NCI-H69 (cell line): ENCODE data around the gene ARAP3.
"Not testable (repeated sequence)": the region's sequence is repeated elsewhere in the genome, so short reads cannot be mapped to it uniquely, and the experiment has no call there.

ENCODE experiments used
- DNase-seq: peaks from one replicate; lab custom pipeline; 2025; lab: John Stamatoyannopoulos, UW

The ARAP3 gene

GRCh38 chr5:141617682-141618029 lies 64.4 kb downstream of the ARAP3 start:
- peak; percentile 18 for DNase-seq

GRCh38 chr5:141617128-141617527 lies 64.9 kb downstream of the ARAP3 start:
- no peak for DNase-seq

GRCh38 chr5:141615991-141616720 lies 65.9 kb downstream of the ARAP3 start:
- no peak for DNase-seq

GRCh38 chr5:141613344-141613743 lies 68.7 kb downstream of the ARAP3 start:
- DNase-seq, result no peak

- no peak for DNase-seq
Measured at GRCh38 chr5:141611289-141611688, 70.7 kb downstream of the ARAP3 start.

- not testable (repeated sequence) for DNase-seq
Measured at GRCh38 chr5:141609921-141610320, 72.1 kb downstream of the ARAP3 start.

- no peak for DNase-seq
Measured at GRCh38 chr5:141609044-141609443, 73.0 kb downstream of the ARAP3 start.

DNA sequence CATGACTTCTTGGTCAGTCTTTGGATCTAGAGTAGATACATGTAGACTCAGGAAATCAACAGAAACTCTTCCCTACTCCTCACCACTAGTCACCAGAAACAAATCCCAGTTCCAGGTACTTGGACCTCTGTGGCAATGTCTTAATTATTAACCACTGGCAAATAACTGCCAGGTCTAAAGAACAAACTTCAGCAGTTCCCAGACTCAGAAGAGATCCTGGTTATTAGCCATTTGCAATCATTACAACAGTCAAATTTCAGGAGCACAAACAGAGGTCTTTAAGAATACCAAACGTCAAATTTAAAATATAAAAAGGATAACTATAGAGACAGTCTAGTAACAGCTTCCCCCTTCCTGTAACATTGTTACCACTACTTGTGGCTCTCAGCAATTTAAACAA lies 73.5 kb downstream of the ARAP3 start:
- no peak for DNase-seq

- no peak for DNase-seq
Measured at GRCh38 chr5:141608046-141608445, 74.0 kb downstream of the ARAP3 start.

DNA sequence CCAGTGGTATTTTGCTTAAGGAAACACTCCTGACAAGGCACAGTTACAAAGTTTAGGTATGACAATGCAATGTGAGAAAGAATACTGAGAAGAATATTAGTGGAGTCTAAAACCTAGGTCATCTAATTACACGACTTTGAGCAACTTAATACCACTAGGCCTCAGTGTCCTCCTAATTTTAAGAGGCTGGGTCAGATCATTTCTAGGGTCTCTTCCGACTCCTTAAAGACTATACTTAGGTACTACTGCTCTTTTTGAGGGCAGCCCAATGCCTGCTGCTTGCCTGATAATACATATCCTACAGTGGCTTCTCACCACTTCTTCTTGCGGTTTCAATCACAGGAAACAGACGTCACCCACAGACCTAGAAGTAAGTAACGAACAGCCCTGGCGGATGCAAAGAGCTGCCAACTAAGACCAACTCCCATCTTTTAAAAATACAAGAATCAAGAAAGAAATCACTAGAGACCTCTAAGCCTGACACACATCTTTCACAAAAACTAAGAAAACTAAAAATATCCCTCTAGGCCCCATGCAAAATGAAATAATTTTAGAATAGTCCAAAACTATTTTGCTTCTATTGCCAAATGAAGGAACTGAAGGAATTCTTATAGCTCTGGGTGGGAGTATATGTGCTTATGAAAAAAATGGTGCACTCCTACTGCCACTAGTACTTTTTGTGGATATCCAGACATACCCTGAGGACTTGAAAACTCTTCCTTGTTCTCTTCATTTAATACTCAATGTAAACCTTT lies 76.3 kb downstream of the ARAP3 start:
- no peak for DNase-seq

- DNase-seq, result peak; percentile 21
Measured at GRCh38 chr5:141603923-141604717, 77.9 kb downstream of the ARAP3 start.
